ENCODE results near the gene NSG1.

The NSG1 gene

GRCh38 chr4:4432341-4433125 is 45.6 kb downstream of the NSG1 start:
- no peak for DNase-seq (ENCODE audit: low read depth)
- no peak for TF ChIP-seq CTCF (conservative IDR thresholded peaks at IDR 0.05; ENCODE audit: control insufficient read depth, insufficient read depth, low read depth, low read length)
- no peak overlapping the region for H3K4me3 ChIP-seq (ENCODE audit: control insufficient read depth, low read depth, low read length)

- no peak for DNase-seq (ENCODE audit: low read depth)
- no peak for TF ChIP-seq CTCF (conservative IDR thresholded peaks at IDR 0.05; ENCODE audit: control insufficient read depth, insufficient read depth, low read depth, low read length)
- no peak overlapping the region for H3K4me3 ChIP-seq (ENCODE audit: control insufficient read depth, low read depth, low read length)
Measured at GRCh38 chr4:4433941-4434340, 47.0 kb downstream of the NSG1 start.

GRCh38 chr4:4436244-4436823 is 49.4 kb downstream of the NSG1 start:
- no peak for DNase-seq (ENCODE audit: low read depth)
- no peak overlapping the region for H3K4me3 ChIP-seq (ENCODE audit: control insufficient read depth, low read depth, low read length)
- no peak for TF ChIP-seq CTCF (conservative IDR thresholded peaks at IDR 0.05; ENCODE audit: control insufficient read depth, insufficient read depth, low read depth, low read length)

- no peak for TF ChIP-seq CTCF (conservative IDR thresholded peaks at IDR 0.05; ENCODE audit: control insufficient read depth, insufficient read depth, low read depth, low read length)
- no peak overlapping the region for H3K4me3 ChIP-seq (ENCODE audit: control insufficient read depth, low read depth, low read length)
Measured at GRCh38 chr4:4437798-4438470, 51.0 kb downstream of the NSG1 start.

GRCh38 chr4:4438891-4439290 is 52.0 kb downstream of the NSG1 start:
- no peak overlapping the region for H3K4me3 ChIP-seq (ENCODE audit: control insufficient read depth, low read depth, low read length)
- TF ChIP-seq CTCF (conservative IDR thresholded peaks at IDR 0.05; ENCODE audit: control insufficient read depth, insufficient read depth, low read depth, low read length): no peak
- DNase-seq (ENCODE audit: low read depth): no peak

More at GRCh38 chr4:4437798-4438470, 51.0 kb downstream of the NSG1 start:
- no peak for DNase-seq (ENCODE audit: low read depth)

- no peak for DNase-seq (ENCODE audit: low read depth)
- no peak for TF ChIP-seq CTCF (conservative IDR thresholded peaks at IDR 0.05; ENCODE audit: control insufficient read depth, insufficient read depth, low read depth, low read length)
- no peak overlapping the region for H3K4me3 ChIP-seq (ENCODE audit: control insufficient read depth, low read depth, low read length)
Measured at GRCh38 chr4:4439782-4440181, 52.9 kb downstream of the NSG1 start.
